H7 (cell line): Measurements from ENCODE around the gene FGF22. TPM values are rescaled to one million over a fixed set of nuclear protein-coding genes. Genes with fewer than 3 reads are reported as not detected.
"Not testable (repeated sequence)": the region's sequence is repeated elsewhere in the genome, so short reads cannot be mapped to it uniquely, and the experiment has no call there.

ENCODE experiments used
- DNase-seq: peaks from one replicate; pipeline ENCODE4 v3.0.0; 2012
- H3K27me3 ChIP-seq: 2 replicates; pipeline ENCODE4 v1.6.0; 2011; ENCODE audit warnings: mild to moderate bottlenecking, low read length; ENCODE audit not compliant: control insufficient read depth, insufficient read depth
- H3K36me3 ChIP-seq: replicated peaks from 2 replicates; pipeline ENCODE4 v1.5.1; 2011; ENCODE audit warnings: low read length; ENCODE audit not compliant: control insufficient read depth, insufficient read depth
- H3K4me3 ChIP-seq: 2 replicates; pipeline ENCODE4 v1.5.1; 2011; ENCODE audit warnings: low read depth, mild to moderate bottlenecking, control low read depth, low read length, moderate library complexity; ENCODE audit not compliant: insufficient read depth
- total RNA-seq: library from RNA; depleted of rRNA; stranded (reverse); fragments of >200 nt; shearing (Covaris generic); gene quantifications from 2 replicates; pipeline ENCODE4 v1.2.3, GENCODE V29; 2014

Gene FGF22
- total RNA-seq, 1 experiment from 2014 or later: not detected

GRCh38 chr19:662962-663681, 23.4 kb downstream of the FGF22 start, which contains the start of gene RNF126:
Gene RNF126 (minus strand): TSS chr19:663214. CDS start chr19:663121, 93 bp downstream.
- H3K27me3 ChIP-seq: no peaks in the 10 kb centered on the region
- peak; percentile 100 for DNase-seq
- H3K36me3 ChIP-seq: no peaks in the 10 kb centered on the region
- H3K4me3 ChIP-seq: peak within 1 kb of the TSS; percentile 97

- Histone ChIP-seq H3K36me3 (no peaks in the 10 kb centered on the region), H3K27me3 (no peaks in the 10 kb centered on the region), H3K4me3 (peak overlapping the region; percentile 49)
- DNase-seq: peak; percentile 84
These were observed 24.0 kb downstream of the FGF22 start for GRCh38 chr19:663682-664117.

- Histone ChIP-seq H3K4me3 (no peak overlapping the region), H3K36me3 (no peaks in the 10 kb centered on the region), H3K27me3 (no peaks in the 10 kb centered on the region)
- DNase-seq: peak; percentile 99
These were observed 25.3 kb downstream of the FGF22 start for GRCh38 chr19:664913-665443.

GRCh38 chr19:666985-667573, 27.4 kb downstream of the FGF22 start:
- H3K4me3 ChIP-seq, DNase-seq, H3K27me3 ChIP-seq, H3K36me3 ChIP-seq: not testable (repeated sequence)

- H3K4me3 ChIP-seq, DNase-seq, H3K27me3 ChIP-seq, H3K36me3 ChIP-seq: not testable (repeated sequence)
These were observed 29.2 kb downstream of the FGF22 start for GRCh38 chr19:668675-669434.

GRCh38 chr19:670609-671075, 31.0 kb downstream of the FGF22 start:
- no peaks in the 10 kb centered on the region for H3K36me3 ChIP-seq
- peak; percentile 91 for DNase-seq
- H3K4me3 ChIP-seq: no peak overlapping the region
- peaks cover 3% of the 10 kb centered on the region for H3K27me3 ChIP-seq

- H3K36me3 ChIP-seq: no peaks in the 10 kb centered on the region
- peak; percentile 54 for DNase-seq
- H3K4me3 ChIP-seq: no peak overlapping the region
- H3K27me3 ChIP-seq: peaks cover 16% of the 10 kb centered on the region
These were observed 34.8 kb downstream of the FGF22 start for GRCh38 chr19:674282-675151.

- peaks cover 16% of the 10 kb centered on the region for H3K27me3 ChIP-seq
- no peak for DNase-seq
- no peaks in the 10 kb centered on the region for H3K36me3 ChIP-seq
- no peak overlapping the region for H3K4me3 ChIP-seq
These were observed 36.3 kb downstream of the FGF22 start for GRCh38 chr19:676007-676338.

- DNase-seq: peak; percentile 85
- H3K4me3 ChIP-seq: peak within 1 kb of the TSS; percentile 29
These were observed 36.8 kb downstream of the FGF22 start, which contains the start of gene FSTL3 for GRCh38 chr19:676339-677105. Gene FSTL3 (plus strand): TSS chr19:676392. CDS start chr19:676424, 32 bp downstream.

GRCh38 chr19:677201-677600, 37.5 kb downstream of the FGF22 start:
- DNase-seq: peak; percentile 70

More at GRCh38 chr19:676339-677105, 36.8 kb downstream of the FGF22 start, which contains the start of gene FSTL3:
- Histone ChIP-seq H3K36me3 (no peaks in the 10 kb centered on the region), H3K27me3 (peaks cover 16% of the 10 kb centered on the region)

GRCh38 chr19:677601-678436, 38.1 kb downstream of the FGF22 start:
- H3K27me3 ChIP-seq: peaks cover 16% of the 10 kb centered on the region
- no peaks in the 10 kb centered on the region for H3K36me3 ChIP-seq
- no peak overlapping the region for H3K4me3 ChIP-seq
- peak; percentile 66 for DNase-seq

More at GRCh38 chr19:677201-677600, 37.5 kb downstream of the FGF22 start:
- H3K27me3 ChIP-seq: peaks cover 16% of the 10 kb centered on the region
- no peak overlapping the region for H3K4me3 ChIP-seq
- no peaks in the 10 kb centered on the region for H3K36me3 ChIP-seq

GRCh38 chr19:678791-679388, 39.2 kb downstream of the FGF22 start:
- peak; percentile 70 for DNase-seq
- H3K36me3 ChIP-seq: no peaks in the 10 kb centered on the region
- no peak overlapping the region for H3K4me3 ChIP-seq

More at GRCh38 chr19:678791-679388, 39.2 kb downstream of the FGF22 start:
- H3K27me3 ChIP-seq: peaks cover 16% of the 10 kb centered on the region
